Measurements from ENCODE around the gene MUC4. TPM values are rescaled to one million over a fixed set of nuclear protein-coding genes. Genes with fewer than 3 reads are reported as not detected.
"Not testable (repeated sequence)": the region's sequence is repeated elsewhere in the genome, so short reads cannot be mapped to it uniquely, and the experiment has no call there.

The MUC4 gene
- total and polyA plus RNA-seq, 5 donors from 2014 or later, result not detected

- H3K36me3 ChIP-seq (ENCODE audit: control insufficient read depth, insufficient read depth, low read length); H3K4me3 ChIP-seq (ENCODE audit: low read depth, low read length); H3K27ac ChIP-seq (ENCODE audit: insufficient read depth, low read length, poor library complexity, severe bottlenecking); H3K27me3 ChIP-seq (ENCODE audit: control insufficient read depth, insufficient read depth, low read length); ATAC-seq (ENCODE audit: low read depth in 2 of 2); H3K9me3 ChIP-seq (ENCODE audit: control insufficient read depth in 2 of 2, low read length in 2 of 2); H3K27me3 Mint-ChIP-seq: not testable (repeated sequence)
- Mint-ChIP-seq H3K27ac (peak overlapping the region; percentile 85 to 97 (median 86)), H3K4me3 (peak overlapping the region in 3 of 4 donors; percentile 15 to 80 (median 33)), H3K36me3 (peaks cover 18% of the 10 kb centered on the region), H3K4me1 (peaks cover 0 to 77% (median 27%) of the 10 kb centered on the region in 4 donors), H3K9me3 (peaks cover 0 to 55% (median 34%) of the 10 kb centered on the region in 7 donors)
- peaks cover 13% of the 10 kb centered on the region for H3K4me1 ChIP-seq (ENCODE audit: control insufficient read depth, insufficient read depth, low read length, poor library complexity, severe bottlenecking)
- DNase-seq, result peak in 1 of 3 donors; percentile 33
These were observed 25.8 kb downstream of the MUC4 start for GRCh38 chr3:195785781-195786405.

- H3K9me3 Mint-ChIP-seq, result peaks cover 0 to 65% (median 33%) of the 10 kb centered on the region in 7 donors
- not testable (repeated sequence) for DNase-seq; H3K27me3 Mint-ChIP-seq; H3K9me3 ChIP-seq (ENCODE audit: control insufficient read depth in 2 of 2, low read length in 2 of 2); H3K27ac ChIP-seq (ENCODE audit: insufficient read depth, low read length, poor library complexity, severe bottlenecking); H3K27me3 ChIP-seq (ENCODE audit: control insufficient read depth, insufficient read depth, low read length); H3K4me3 ChIP-seq (ENCODE audit: low read depth, low read length); ATAC-seq (ENCODE audit: low read depth in 2 of 2); H3K4me1 ChIP-seq (ENCODE audit: control insufficient read depth, insufficient read depth, low read length, poor library complexity, severe bottlenecking); H3K36me3 ChIP-seq (ENCODE audit: control insufficient read depth, insufficient read depth, low read length)
- H3K4me3 Mint-ChIP-seq, result peak overlapping the region in 2 of 4 donors; percentile 53 to 65
- peak overlapping the region; percentile 70 to 97 (median 94) for H3K27ac Mint-ChIP-seq
- peaks cover 0 to 75% (median 24%) of the 10 kb centered on the region in 4 donors for H3K4me1 Mint-ChIP-seq
- H3K36me3 Mint-ChIP-seq, result peaks cover 20% of the 10 kb centered on the region
These were observed 27.7 kb downstream of the MUC4 start for GRCh38 chr3:195784031-195784430.

GRCh38 chr3:195781236-195781635 is 30.5 kb downstream of the MUC4 start:
- Mint-ChIP-seq H3K9me3 (peaks cover 0 to 61% (median 29%) of the 10 kb centered on the region in 7 donors), H3K4me3 (peak overlapping the region in 2 of 4 donors; percentile 48 to 77), H3K36me3 (peaks cover 18% of the 10 kb centered on the region), H3K4me1 (peaks cover 0 to 63% (median 20%) of the 10 kb centered on the region in 4 donors), H3K27ac (peak overlapping the region; percentile 86 to 94 (median 92))
- not testable (repeated sequence) for DNase-seq; ATAC-seq (ENCODE audit: low read depth in 2 of 2); H3K36me3 ChIP-seq (ENCODE audit: control insufficient read depth, insufficient read depth, low read length); H3K27me3 ChIP-seq (ENCODE audit: control insufficient read depth, insufficient read depth, low read length); H3K4me1 ChIP-seq (ENCODE audit: control insufficient read depth, insufficient read depth, low read length, poor library complexity, severe bottlenecking); H3K4me3 ChIP-seq (ENCODE audit: low read depth, low read length); H3K27me3 Mint-ChIP-seq; H3K9me3 ChIP-seq (ENCODE audit: control insufficient read depth in 2 of 2, low read length in 2 of 2); H3K27ac ChIP-seq (ENCODE audit: insufficient read depth, low read length, poor library complexity, severe bottlenecking)

- Mint-ChIP-seq H3K27ac (no peak overlapping the region), H3K36me3 (peaks cover 9% of the 10 kb centered on the region), H3K27me3 (no peaks in the 10 kb centered on the region), H3K4me1 (peaks cover 0 to 36% (median 5%) of the 10 kb centered on the region in 4 donors), H3K4me3 (no peak overlapping the region), H3K9me3 (peaks cover 0 to 36% (median 9%) of the 10 kb centered on the region in 7 donors)
- Histone ChIP-seq H3K27me3 (ENCODE audit: control insufficient read depth, insufficient read depth, low read length) (no peaks in the 10 kb centered on the region), H3K9me3 (ENCODE audit: control insufficient read depth in 2 of 2, low read length in 2 of 2) (no peaks in the 10 kb centered on the region), H3K36me3 (ENCODE audit: control insufficient read depth, insufficient read depth, low read length) (no peaks in the 10 kb centered on the region), H3K27ac (ENCODE audit: insufficient read depth, low read length, poor library complexity, severe bottlenecking) (no peak overlapping the region), H3K4me3 (ENCODE audit: low read depth, low read length) (no peak overlapping the region), H3K4me1 (ENCODE audit: control insufficient read depth, insufficient read depth, low read length, poor library complexity, severe bottlenecking) (no peaks in the 10 kb centered on the region)
- DNase-seq (no peak), ATAC-seq (ENCODE audit: low read depth in 2 of 2) (no peak)
These were observed 33.8 kb downstream of the MUC4 start for GRCh38 chr3:195777975-195778374.

DNA sequence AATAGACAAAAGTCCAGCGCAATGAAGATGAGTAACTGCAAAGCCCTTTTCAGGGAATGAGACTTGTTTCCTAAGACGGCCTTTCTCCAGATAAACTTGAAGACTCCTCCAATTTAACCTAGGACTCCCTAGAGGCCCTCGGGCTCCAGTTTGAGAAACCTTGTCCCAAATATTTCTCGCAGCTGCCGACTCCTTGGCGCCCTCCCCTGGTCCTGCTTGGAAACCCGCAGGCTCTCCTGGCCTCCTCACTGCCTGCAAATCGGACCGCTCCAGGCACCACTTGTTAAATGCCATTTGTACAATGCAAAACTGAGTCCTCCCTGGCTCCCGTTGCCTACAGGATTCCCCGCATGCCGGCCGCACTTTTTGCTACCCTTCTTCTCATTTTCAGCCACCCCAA is 36.8 kb downstream of the MUC4 start:
- H3K27me3 Mint-ChIP-seq, result no peaks in the 10 kb centered on the region
- Histone ChIP-seq H3K4me3 (ENCODE audit: low read depth, low read length) (no peak overlapping the region), H3K4me1 (ENCODE audit: control insufficient read depth, insufficient read depth, low read length, poor library complexity, severe bottlenecking) (no peaks in the 10 kb centered on the region), H3K27ac (ENCODE audit: insufficient read depth, low read length, poor library complexity, severe bottlenecking) (no peak overlapping the region), H3K27me3 (ENCODE audit: control insufficient read depth, insufficient read depth, low read length) (no peaks in the 10 kb centered on the region), H3K9me3 (ENCODE audit: control insufficient read depth in 2 of 2, low read length in 2 of 2) (no peaks in the 10 kb centered on the region), H3K36me3 (ENCODE audit: control insufficient read depth, insufficient read depth, low read length) (no peaks in the 10 kb centered on the region)
- no peak overlapping the region for H3K4me3 Mint-ChIP-seq
- H3K4me1 Mint-ChIP-seq, result peaks cover 0 to 11% (median under 1%) of the 10 kb centered on the region in 4 donors
- H3K27ac Mint-ChIP-seq, result no peak overlapping the region
- no peak for ATAC-seq (ENCODE audit: low read depth in 2 of 2)
- H3K36me3 Mint-ChIP-seq, result no peaks in the 10 kb centered on the region
- no peak for DNase-seq
- peaks cover 0 to 13% (median 2%) of the 10 kb centered on the region in 7 donors for H3K9me3 Mint-ChIP-seq

GRCh38 chr3:195773956-195774537 is 37.7 kb downstream of the MUC4 start:
- H3K27ac Mint-ChIP-seq, result no peak overlapping the region
- no peaks in the 10 kb centered on the region for H3K27me3 ChIP-seq (ENCODE audit: control insufficient read depth, insufficient read depth, low read length)
- no peak overlapping the region for H3K27ac ChIP-seq (ENCODE audit: insufficient read depth, low read length, poor library complexity, severe bottlenecking)
- no peak for DNase-seq
- H3K27me3 Mint-ChIP-seq, result no peaks in the 10 kb centered on the region
- no peaks in the 10 kb centered on the region for H3K9me3 ChIP-seq (ENCODE audit: control insufficient read depth in 2 of 2, low read length in 2 of 2)
- H3K4me3 Mint-ChIP-seq, result no peak overlapping the region
- no peaks in the 10 kb centered on the region for H3K36me3 Mint-ChIP-seq
- no peak for ATAC-seq (ENCODE audit: low read depth in 2 of 2)
- peaks cover 0 to 6% (median 0%) of the 10 kb centered on the region in 4 donors for H3K4me1 Mint-ChIP-seq
- no peaks in the 10 kb centered on the region for H3K4me1 ChIP-seq (ENCODE audit: control insufficient read depth, insufficient read depth, low read length, poor library complexity, severe bottlenecking)
- H3K9me3 Mint-ChIP-seq, result peaks cover 0 to 10% (median 0%) of the 10 kb centered on the region in 7 donors
- H3K4me3 ChIP-seq (ENCODE audit: low read depth, low read length), result no peak overlapping the region
- H3K36me3 ChIP-seq (ENCODE audit: control insufficient read depth, insufficient read depth, low read length), result no peaks in the 10 kb centered on the region

- ATAC-seq (ENCODE audit: low read depth in 2 of 2), result no peak
These were observed 40.0 kb downstream of the MUC4 start for GRCh38 chr3:195771646-195772300.

More at GRCh38 chr3:195771646-195772300, 40.0 kb downstream of the MUC4 start:
- Histone ChIP-seq H3K27ac (ENCODE audit: insufficient read depth, low read length, poor library complexity, severe bottlenecking) (no peak overlapping the region), H3K36me3 (ENCODE audit: control insufficient read depth, insufficient read depth, low read length) (no peaks in the 10 kb centered on the region), H3K9me3 (ENCODE audit: control insufficient read depth in 2 of 2, low read length in 2 of 2) (no peaks in the 10 kb centered on the region), H3K4me1 (ENCODE audit: control insufficient read depth, insufficient read depth, low read length, poor library complexity, severe bottlenecking) (no peaks in the 10 kb centered on the region), H3K27me3 (ENCODE audit: control insufficient read depth, insufficient read depth, low read length) (no peaks in the 10 kb centered on the region), H3K4me3 (ENCODE audit: low read depth, low read length) (no peak overlapping the region)
- H3K9me3 Mint-ChIP-seq, result peaks cover 0 to 2% (median 2%) of the 10 kb centered on the region in 7 donors
- no peak for DNase-seq
- no peaks in the 10 kb centered on the region for H3K27me3 Mint-ChIP-seq
- H3K4me3 Mint-ChIP-seq, result no peak overlapping the region
- no peaks in the 10 kb centered on the region for H3K36me3 Mint-ChIP-seq
- H3K27ac Mint-ChIP-seq, result no peak overlapping the region
- no peaks in the 10 kb centered on the region for H3K4me1 Mint-ChIP-seq

All from CD4-positive, CD25-positive, alpha-beta regulatory T cell (primary cell).